Ovary (tissue), 9 donors: ENCODE data around the gene DNAH6. TPM values are rescaled to one million over a fixed set of nuclear protein-coding genes. Genes with fewer than 3 reads are reported as not detected.

Experiments used
- DNase-seq, 5 donors: peaks; one replicate each; pipeline ENCODE4 v3.0.0-alpha.2; 2019 to 2020
- H3K27ac ChIP-seq, 2 donors: fragments of 200-600 bp; one replicate each; pipeline versions ENCODE4 v1.5.1 to v1.8.0; 2019 to 2022
- H3K27me3 ChIP-seq: fragments of 200-600 bp; one replicate; pipeline ENCODE4 v1.8.0; 2022
- H3K36me3 ChIP-seq: fragments of 200-600 bp; sonication (generic); one replicate; pipeline ENCODE4 v1.5.1; 2019
- H3K4me1 ChIP-seq: one replicate; pipeline ENCODE4 v1.8.1; 2013; ENCODE audit warnings: mild to moderate bottlenecking, moderate library complexity; ENCODE audit not compliant: insufficient read depth
- H3K4me3 ChIP-seq: fragments of 200-600 bp; sonication (generic); one replicate; pipeline ENCODE4 v1.5.1; 2017
- H3K9me3 ChIP-seq, 2 donors: fragments of 200-600 bp in 1 of 2; sonication (generic) in 1 of 2; one replicate each; pipeline versions ENCODE4 v1.5.1 to v1.8.1; 2013 to 2019; ENCODE audit warnings: mild to moderate bottlenecking in 1 of 2, moderate library complexity in 1 of 2
- EP300 ChIP-seq: sonication (generic); formaldehyde crosslinking; IDR thresholded peaks from one replicate; pipeline ENCODE4 v1.6.1; 2017; ENCODE audit warnings: antibody characterized with exemption
- POLR2A ChIP-seq: fragments of 450-650 bp; IDR thresholded peaks from one replicate; pipeline ENCODE4 v1.6.1; 2017; ENCODE audit warnings: antibody characterized with exemption, mild to moderate bottlenecking, moderate library complexity
- WGBS, 3 donors: extraction: QIAGEN DNeasy Blood & Tissue Kit in 1 of 3; methylation state at CpG; one replicate each; pipeline versions ENCODE4 v1.1.5 to v1.1.7; 2013 to 2017; 5-methylcytosine and 5-hydroxymethylcytosine counted together
- intact Hi-C, 4 donors: fragments of 100-400 bp; cut with DNase I; formaldehyde crosslinking; loops; one replicate each; pipeline versions ENCODE4 v1.11.0 to v1.15.1; 2022 to 2023
- polyA plus RNA-seq, 2 donors: library from polyadenylated mRNA; stranded (reverse); fragments of 200-250 nt in 1 of 2; fragments of 350-450 nt in 1 of 2; fragmentation: Illumina TruSeq in 1 of 2; extraction: RNeasy Lipid Tissue Mini Kit (QIAGEN cat#74804) in 1 of 2; gene quantifications; one replicate each; pipeline ENCODE4 v1.2.3, GENCODE V29; 2013 to 2014
- total RNA-seq, 7 donors: library from RNA; depleted of rRNA in 2 of 7; stranded (reverse); fragments of >200 nt in 2 of 7; fragmentation: NEBNext Ultra II Directional in 3 of 7; extraction: Animal tissue kit (Norgen Biotek cat#: 25700) in 3 of 7; gene quantifications; one replicate each; pipeline versions ENCODE4 v1.1.0 to v1.2.4, GENCODE V29; 2016 to 2023
- TF ChIP-seq, protein P1 (sequence below), 3 donors: fragments of 450-650 bp in 2 of 3; fragments of 200-600 bp in 1 of 3; IDR thresholded peaks; one replicate each; pipeline versions ENCODE4 v1.5.1 to v1.8.0; 2016 to 2022; ENCODE audit warnings: antibody characterized with exemption in 3 of 3, mild to moderate bottlenecking in 1 of 3
- donor health status: DM: no; HTN: no; CAD: no; lungs with moderate emphysema.
- donor health status: DM: no; HTN: no; CAD: no.
- donor health status: Bipolar disorder and iron deficiency.
- donor health status: DM: yes; HTN: yes; CAD: no.
- donor health status: DM: no; HTN: no; CAD: no.
- donor health status: DM: yes; HTN: yes; CAD: no.

DNAH6 gene
- total and polyA plus RNA-seq, 9 donors = 0.42 to 14.0 (median 2.4) TPM

DNA sequence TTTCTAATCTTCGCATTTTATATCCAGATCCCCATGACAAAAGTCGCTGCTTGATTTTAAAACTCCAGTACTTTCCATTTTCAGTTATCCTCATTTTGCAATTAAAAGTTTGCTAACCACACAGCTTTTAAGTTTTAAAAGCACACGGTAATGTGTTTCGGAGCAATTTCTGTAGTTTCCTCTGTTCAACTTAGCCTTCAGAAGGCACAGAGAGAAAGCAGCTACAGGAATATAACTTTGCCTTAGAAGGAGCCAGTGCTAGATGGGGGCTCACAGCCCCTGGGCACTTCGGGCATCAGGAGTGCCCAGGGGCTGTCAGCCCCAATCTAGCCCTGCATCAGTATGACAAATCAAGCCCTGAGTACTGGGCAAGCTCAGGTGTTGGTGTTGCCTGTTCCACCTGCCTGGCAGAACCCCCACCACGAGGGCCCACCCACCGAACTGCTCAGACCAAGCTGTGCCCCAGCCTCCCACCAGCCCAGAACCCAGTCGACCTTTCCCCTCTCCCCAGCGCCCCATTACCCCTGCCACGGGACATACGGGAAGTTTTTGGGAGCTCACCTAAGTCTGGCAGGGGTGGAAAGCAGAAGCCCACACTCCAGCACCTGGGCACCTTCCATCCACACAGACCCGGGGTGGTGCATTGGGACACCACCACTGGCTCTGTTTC, 317.3 kb downstream of the DNAH6 start:
- Histone ChIP-seq H3K27ac (no peak overlapping the region), H3K4me1 (peaks cover 14% of the 10 kb centered on the region), H3K9me3 (no peaks in the 10 kb centered on the region), H3K27me3 (no peaks in the 10 kb centered on the region), H3K4me3 (no peak overlapping the region), H3K36me3 (no peaks in the 10 kb centered on the region)
- TF ChIP-seq, protein P1, sequence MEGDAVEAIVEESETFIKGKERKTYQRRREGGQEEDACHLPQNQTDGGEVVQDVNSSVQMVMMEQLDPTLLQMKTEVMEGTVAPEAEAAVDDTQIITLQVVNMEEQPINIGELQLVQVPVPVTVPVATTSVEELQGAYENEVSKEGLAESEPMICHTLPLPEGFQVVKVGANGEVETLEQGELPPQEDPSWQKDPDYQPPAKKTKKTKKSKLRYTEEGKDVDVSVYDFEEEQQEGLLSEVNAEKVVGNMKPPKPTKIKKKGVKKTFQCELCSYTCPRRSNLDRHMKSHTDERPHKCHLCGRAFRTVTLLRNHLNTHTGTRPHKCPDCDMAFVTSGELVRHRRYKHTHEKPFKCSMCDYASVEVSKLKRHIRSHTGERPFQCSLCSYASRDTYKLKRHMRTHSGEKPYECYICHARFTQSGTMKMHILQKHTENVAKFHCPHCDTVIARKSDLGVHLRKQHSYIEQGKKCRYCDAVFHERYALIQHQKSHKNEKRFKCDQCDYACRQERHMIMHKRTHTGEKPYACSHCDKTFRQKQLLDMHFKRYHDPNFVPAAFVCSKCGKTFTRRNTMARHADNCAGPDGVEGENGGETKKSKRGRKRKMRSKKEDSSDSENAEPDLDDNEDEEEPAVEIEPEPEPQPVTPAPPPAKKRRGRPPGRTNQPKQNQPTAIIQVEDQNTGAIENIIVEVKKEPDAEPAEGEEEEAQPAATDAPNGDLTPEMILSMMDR (IDR thresholded peaks at IDR 0.05) = no peak
- TF ChIP-seq EP300 (no peak), POLR2A (no peak)
- WGBS, 3 donors = 87 to 91% (median 88%) methylated on average over 12 of the region's 12 CpGs
- no peak for DNase-seq
- intact Hi-C loops = no loop called here

- intact Hi-C loops = no loop called here
- 82 to 97% (median 89%) methylated on average over 2 of the region's 2 CpGs for WGBS, 3 donors
Observed at GRCh38 chr2:84836215-84836614, 319.9 kb downstream of the DNAH6 start.

DNA sequence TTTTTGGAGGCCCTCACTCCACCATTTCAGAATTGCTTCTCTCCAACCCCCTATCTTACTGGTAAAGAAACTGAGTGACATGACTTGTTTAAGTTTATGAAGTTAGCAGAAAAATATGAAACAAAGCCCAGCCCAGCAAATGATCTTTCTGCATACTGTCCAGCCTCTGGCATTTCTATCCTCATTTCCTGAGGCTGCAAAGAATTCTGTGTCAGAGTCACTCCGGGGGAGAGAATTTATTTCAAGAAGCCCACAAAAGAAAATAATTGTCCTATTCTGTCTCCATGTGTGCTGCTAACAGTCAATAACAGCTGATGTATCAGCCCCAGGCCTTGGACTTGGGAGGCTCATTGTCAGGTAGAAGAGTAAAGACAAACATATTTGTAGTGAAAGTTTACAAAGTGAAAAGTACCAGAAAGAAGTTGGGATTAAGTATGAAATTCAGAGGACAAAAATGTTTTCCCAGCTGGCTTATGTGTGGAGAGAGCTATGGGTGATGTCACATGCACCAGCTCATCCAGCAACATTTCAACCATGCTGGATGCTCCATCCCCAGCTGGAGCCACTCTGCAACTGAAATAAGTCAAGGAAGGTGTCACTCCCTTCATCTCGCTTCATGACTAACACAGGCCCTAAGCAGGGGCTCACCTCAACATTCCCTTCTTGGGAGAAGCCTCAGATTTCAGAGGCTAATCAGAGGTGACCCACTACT, 322.3 kb downstream of the DNAH6 start:
- H3K27ac ChIP-seq = no peak overlapping the region
- H3K9me3 ChIP-seq = no peaks in the 10 kb centered on the region
- H3K27me3 ChIP-seq = no peaks in the 10 kb centered on the region
- intact Hi-C loops = no loop called here
- TF ChIP-seq EP300 (no peak), POLR2A (no peak)
- TF ChIP-seq, protein P1 (IDR thresholded peaks at IDR 0.05) = no peak
- no peaks in the 10 kb centered on the region for H3K4me1 ChIP-seq
- no peaks in the 10 kb centered on the region for H3K36me3 ChIP-seq
- WGBS, 3 donors = 62 to 73% (median 68%) methylated on average over 2 of the region's 2 CpGs
- no peak for DNase-seq
- no peak overlapping the region for H3K4me3 ChIP-seq

More at GRCh38 chr2:84836215-84836614, 319.9 kb downstream of the DNAH6 start:
- TF ChIP-seq POLR2A (no peak), EP300 (no peak)
- TF ChIP-seq, protein P1 (IDR thresholded peaks at IDR 0.05) = no peak
- Histone ChIP-seq H3K4me1 (peaks cover 3% of the 10 kb centered on the region), H3K36me3 (no peaks in the 10 kb centered on the region), H3K4me3 (no peak overlapping the region), H3K9me3 (no peaks in the 10 kb centered on the region), H3K27ac (no peak overlapping the region), H3K27me3 (no peaks in the 10 kb centered on the region)
- DNase-seq = no peak

DNA sequence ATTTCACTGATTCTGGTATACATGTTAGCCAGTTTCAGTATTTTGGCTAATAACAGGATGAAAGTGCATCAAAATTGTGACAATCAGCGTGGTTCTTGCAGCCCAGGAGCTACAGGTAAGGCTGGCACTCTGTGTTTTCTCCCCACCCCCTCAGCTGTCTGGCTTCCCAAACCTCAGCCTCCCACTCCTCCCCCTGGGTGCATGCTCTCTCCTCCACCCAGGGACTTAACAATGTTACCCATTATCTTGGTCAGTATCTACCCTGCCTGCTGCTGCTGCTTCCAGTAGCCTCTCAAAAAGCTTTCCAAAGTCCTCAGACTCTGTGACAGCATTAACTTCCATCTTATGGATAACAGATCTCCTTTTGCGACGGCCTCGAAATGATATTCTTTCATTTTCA, 323.6 kb downstream of the DNAH6 start:
- no peak for DNase-seq
- H3K27ac ChIP-seq = no peak overlapping the region
- 91 to 94% (median 93%) methylated on average over 4 of the region's 4 CpGs for WGBS, 3 donors
- intact Hi-C loops = no loop called here
- no peaks in the 10 kb centered on the region for H3K4me1 ChIP-seq
- no peak overlapping the region for H3K4me3 ChIP-seq
- no peaks in the 10 kb centered on the region for H3K27me3 ChIP-seq
- no peaks in the 10 kb centered on the region for H3K9me3 ChIP-seq
- TF ChIP-seq, protein P1 (IDR thresholded peaks at IDR 0.05) = no peak
- TF ChIP-seq EP300 = no peak
- TF ChIP-seq POLR2A = no peak
- no peaks in the 10 kb centered on the region for H3K36me3 ChIP-seq
